ENCODE results near the gene AK9.

DNA sequence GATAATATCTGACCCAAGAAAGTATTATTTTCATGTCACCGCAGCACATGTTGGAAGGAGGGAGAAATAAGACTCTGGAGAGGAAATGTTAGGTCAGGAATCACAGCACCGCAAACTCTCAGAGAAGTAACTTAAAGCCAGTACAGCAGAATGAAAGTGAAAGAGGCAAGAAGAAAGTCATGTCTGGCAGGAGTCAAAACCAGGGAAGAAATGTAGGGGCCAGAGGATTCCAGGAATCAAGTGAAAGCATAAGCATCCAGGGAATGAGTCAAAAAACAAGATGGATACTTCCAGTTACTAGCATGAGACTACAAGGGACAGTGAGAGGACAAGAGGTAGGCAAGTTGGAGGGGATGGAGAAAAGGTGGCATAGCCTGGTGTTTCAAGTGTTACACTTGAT is 80.4 kb downstream of the AK9 start:
- TF ChIP-seq, protein P1, sequence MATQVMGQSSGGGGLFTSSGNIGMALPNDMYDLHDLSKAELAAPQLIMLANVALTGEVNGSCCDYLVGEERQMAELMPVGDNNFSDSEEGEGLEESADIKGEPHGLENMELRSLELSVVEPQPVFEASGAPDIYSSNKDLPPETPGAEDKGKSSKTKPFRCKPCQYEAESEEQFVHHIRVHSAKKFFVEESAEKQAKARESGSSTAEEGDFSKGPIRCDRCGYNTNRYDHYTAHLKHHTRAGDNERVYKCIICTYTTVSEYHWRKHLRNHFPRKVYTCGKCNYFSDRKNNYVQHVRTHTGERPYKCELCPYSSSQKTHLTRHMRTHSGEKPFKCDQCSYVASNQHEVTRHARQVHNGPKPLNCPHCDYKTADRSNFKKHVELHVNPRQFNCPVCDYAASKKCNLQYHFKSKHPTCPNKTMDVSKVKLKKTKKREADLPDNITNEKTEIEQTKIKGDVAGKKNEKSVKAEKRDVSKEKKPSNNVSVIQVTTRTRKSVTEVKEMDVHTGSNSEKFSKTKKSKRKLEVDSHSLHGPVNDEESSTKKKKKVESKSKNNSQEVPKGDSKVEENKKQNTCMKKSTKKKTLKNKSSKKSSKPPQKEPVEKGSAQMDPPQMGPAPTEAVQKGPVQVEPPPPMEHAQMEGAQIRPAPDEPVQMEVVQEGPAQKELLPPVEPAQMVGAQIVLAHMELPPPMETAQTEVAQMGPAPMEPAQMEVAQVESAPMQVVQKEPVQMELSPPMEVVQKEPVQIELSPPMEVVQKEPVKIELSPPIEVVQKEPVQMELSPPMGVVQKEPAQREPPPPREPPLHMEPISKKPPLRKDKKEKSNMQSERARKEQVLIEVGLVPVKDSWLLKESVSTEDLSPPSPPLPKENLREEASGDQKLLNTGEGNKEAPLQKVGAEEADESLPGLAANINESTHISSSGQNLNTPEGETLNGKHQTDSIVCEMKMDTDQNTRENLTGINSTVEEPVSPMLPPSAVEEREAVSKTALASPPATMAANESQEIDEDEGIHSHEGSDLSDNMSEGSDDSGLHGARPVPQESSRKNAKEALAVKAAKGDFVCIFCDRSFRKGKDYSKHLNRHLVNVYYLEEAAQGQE (IDR thresholded peaks at IDR 0.05) = no peak
- TF ChIP-seq, protein P2, sequence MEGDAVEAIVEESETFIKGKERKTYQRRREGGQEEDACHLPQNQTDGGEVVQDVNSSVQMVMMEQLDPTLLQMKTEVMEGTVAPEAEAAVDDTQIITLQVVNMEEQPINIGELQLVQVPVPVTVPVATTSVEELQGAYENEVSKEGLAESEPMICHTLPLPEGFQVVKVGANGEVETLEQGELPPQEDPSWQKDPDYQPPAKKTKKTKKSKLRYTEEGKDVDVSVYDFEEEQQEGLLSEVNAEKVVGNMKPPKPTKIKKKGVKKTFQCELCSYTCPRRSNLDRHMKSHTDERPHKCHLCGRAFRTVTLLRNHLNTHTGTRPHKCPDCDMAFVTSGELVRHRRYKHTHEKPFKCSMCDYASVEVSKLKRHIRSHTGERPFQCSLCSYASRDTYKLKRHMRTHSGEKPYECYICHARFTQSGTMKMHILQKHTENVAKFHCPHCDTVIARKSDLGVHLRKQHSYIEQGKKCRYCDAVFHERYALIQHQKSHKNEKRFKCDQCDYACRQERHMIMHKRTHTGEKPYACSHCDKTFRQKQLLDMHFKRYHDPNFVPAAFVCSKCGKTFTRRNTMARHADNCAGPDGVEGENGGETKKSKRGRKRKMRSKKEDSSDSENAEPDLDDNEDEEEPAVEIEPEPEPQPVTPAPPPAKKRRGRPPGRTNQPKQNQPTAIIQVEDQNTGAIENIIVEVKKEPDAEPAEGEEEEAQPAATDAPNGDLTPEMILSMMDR (IDR thresholded peaks at IDR 0.05; ENCODE audit: low read depth, low read length, missing input control) = no peak
- TF ChIP-seq, protein P3, sequence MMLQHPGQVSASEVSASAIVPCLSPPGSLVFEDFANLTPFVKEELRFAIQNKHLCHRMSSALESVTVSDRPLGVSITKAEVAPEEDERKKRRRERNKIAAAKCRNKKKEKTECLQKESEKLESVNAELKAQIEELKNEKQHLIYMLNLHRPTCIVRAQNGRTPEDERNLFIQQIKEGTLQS (IDR thresholded peaks at IDR 0.05) = no peak
- TF ChIP-seq GABPA (IDR thresholded peaks at IDR 0.05 in 1 of 2, conservative IDR thresholded peaks at IDR 0.05 in 1 of 2) = no peak
